Measurements from ENCODE around the gene S1PR1. TPM values are rescaled to one million over a fixed set of nuclear protein-coding genes. Genes with fewer than 3 reads are reported as not detected.

S1PR1 gene
- total and polyA plus RNA-seq, 2 donors from 2014 or later: 14.2 to 51.6 TPM

- Histone ChIP-seq H3K27ac (ENCODE audit: low read depth in 2 of 2, low read length in 2 of 2) (no peak overlapping the region), H3K9ac (ENCODE audit: low read length in 3 of 3) (no peak overlapping the region), H3K36me3 (ENCODE audit: control insufficient read depth in 2 of 3, insufficient read depth in 3 of 3, low read length in 3 of 3) (no peaks in the 10 kb centered on the region), H3K9me3 (ENCODE audit: control insufficient read depth in 2 of 3, insufficient read depth in 1 of 3, low read length in 3 of 3) (no peaks in the 10 kb centered on the region), H3K4me3 (ENCODE audit: low read length in 3 of 3) (no peak overlapping the region), H3K4me1 (ENCODE audit: control insufficient read depth in 2 of 3, insufficient read depth in 2 of 3, low read depth in 1 of 3, low read length in 3 of 3) (no peaks in the 10 kb centered on the region), H3K27me3 (ENCODE audit: control insufficient read depth, insufficient read depth, low read length) (no peaks in the 10 kb centered on the region)
- intact Hi-C loops (cut with DNase I): no loop called here
- DNase-seq: no peak
- no peak for FAIRE-seq
- TF ChIP-seq, protein P1, sequence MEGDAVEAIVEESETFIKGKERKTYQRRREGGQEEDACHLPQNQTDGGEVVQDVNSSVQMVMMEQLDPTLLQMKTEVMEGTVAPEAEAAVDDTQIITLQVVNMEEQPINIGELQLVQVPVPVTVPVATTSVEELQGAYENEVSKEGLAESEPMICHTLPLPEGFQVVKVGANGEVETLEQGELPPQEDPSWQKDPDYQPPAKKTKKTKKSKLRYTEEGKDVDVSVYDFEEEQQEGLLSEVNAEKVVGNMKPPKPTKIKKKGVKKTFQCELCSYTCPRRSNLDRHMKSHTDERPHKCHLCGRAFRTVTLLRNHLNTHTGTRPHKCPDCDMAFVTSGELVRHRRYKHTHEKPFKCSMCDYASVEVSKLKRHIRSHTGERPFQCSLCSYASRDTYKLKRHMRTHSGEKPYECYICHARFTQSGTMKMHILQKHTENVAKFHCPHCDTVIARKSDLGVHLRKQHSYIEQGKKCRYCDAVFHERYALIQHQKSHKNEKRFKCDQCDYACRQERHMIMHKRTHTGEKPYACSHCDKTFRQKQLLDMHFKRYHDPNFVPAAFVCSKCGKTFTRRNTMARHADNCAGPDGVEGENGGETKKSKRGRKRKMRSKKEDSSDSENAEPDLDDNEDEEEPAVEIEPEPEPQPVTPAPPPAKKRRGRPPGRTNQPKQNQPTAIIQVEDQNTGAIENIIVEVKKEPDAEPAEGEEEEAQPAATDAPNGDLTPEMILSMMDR (IDR thresholded peaks at IDR 0.05; ENCODE audit: borderline replicate concordance, extremely low read depth, insufficient read depth): no peak
Measured at GRCh38 chr1:101219924-101220870, 16.6 kb upstream of the S1PR1 start.

DNA sequence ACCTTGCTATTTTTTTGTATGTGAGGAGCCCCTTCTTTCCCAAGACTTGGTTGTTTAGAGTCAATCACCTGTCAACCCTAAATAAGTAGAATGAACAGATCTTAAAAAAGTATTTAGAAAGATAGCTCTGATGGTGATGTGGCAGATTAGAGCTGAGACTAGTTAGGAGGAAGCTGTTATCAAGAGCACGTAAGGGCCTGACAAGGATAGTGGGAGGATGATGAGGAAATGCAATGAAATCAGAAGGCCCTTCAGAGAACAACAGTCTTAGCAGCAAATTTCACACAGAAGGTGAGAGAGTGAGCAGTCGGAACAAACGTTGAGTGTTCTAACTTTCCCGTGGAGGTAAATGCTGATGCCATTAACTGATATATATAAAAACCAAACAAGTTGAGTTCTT is 15.9 kb upstream of the S1PR1 start:
- DNase-seq (no peak), FAIRE-seq (no peak)
- TF ChIP-seq, protein P1 (IDR thresholded peaks at IDR 0.05; ENCODE audit: borderline replicate concordance, extremely low read depth, insufficient read depth): no peak
- no peaks in the 10 kb centered on the region for H3K9me3 ChIP-seq (ENCODE audit: control insufficient read depth in 2 of 3, insufficient read depth in 1 of 3, low read length in 3 of 3)
- intact Hi-C loops (cut with DNase I): no loop called here
- no peaks in the 10 kb centered on the region for H3K27me3 ChIP-seq (ENCODE audit: control insufficient read depth, insufficient read depth, low read length)
- no peaks in the 10 kb centered on the region for H3K36me3 ChIP-seq (ENCODE audit: control insufficient read depth in 2 of 3, insufficient read depth in 3 of 3, low read length in 3 of 3)
- no peaks in the 10 kb centered on the region for H3K4me1 ChIP-seq (ENCODE audit: control insufficient read depth in 2 of 3, insufficient read depth in 2 of 3, low read depth in 1 of 3, low read length in 3 of 3)
- no peak overlapping the region for H3K4me3 ChIP-seq (ENCODE audit: low read length in 3 of 3)
- H3K9ac ChIP-seq (ENCODE audit: low read length in 3 of 3): no peak overlapping the region
- H3K27ac ChIP-seq (ENCODE audit: low read depth in 2 of 2, low read length in 2 of 2): no peak overlapping the region

- Histone ChIP-seq H3K4me3 (ENCODE audit: low read length in 3 of 3) (no peak overlapping the region), H3K4me1 (ENCODE audit: control insufficient read depth in 2 of 3, insufficient read depth in 2 of 3, low read depth in 1 of 3, low read length in 3 of 3) (no peaks in the 10 kb centered on the region), H3K27ac (ENCODE audit: low read depth in 2 of 2, low read length in 2 of 2) (no peak overlapping the region), H3K9ac (ENCODE audit: low read length in 3 of 3) (no peak overlapping the region), H3K9me3 (ENCODE audit: control insufficient read depth in 2 of 3, insufficient read depth in 1 of 3, low read length in 3 of 3) (no peaks in the 10 kb centered on the region), H3K36me3 (ENCODE audit: control insufficient read depth in 2 of 3, insufficient read depth in 3 of 3, low read length in 3 of 3) (no peaks in the 10 kb centered on the region), H3K27me3 (ENCODE audit: control insufficient read depth, insufficient read depth, low read length) (no peaks in the 10 kb centered on the region)
- DNase-seq (no peak), FAIRE-seq (no peak)
- intact Hi-C loops (cut with DNase I): no loop called here
- TF ChIP-seq, protein P1 (IDR thresholded peaks at IDR 0.05; ENCODE audit: borderline replicate concordance, extremely low read depth, insufficient read depth): no peak
Measured at GRCh38 chr1:101221945-101222429, 14.8 kb upstream of the S1PR1 start.

Measured in kidney (tissue), 14 donors.